Nephron (organoid): ENCODE measurements around the gene TFB2M.

Experiments used
- H3K27ac Mint-ChIP-seq, 3 experiments: 2 replicates each; pipeline ENCODE4 v1.8.0; 2020; ENCODE audit warnings: mixed read lengths in 3 of 3, mild to moderate bottlenecking in 2 of 3, moderate library complexity in 1 of 3
- H3K27me3 Mint-ChIP-seq: 2 replicates; pipeline ENCODE4 v1.8.0; 2021; ENCODE audit warnings: low read depth, mild to moderate bottlenecking, moderate library complexity, mixed read lengths
- H3K36me3 Mint-ChIP-seq: 2 replicates; pipeline ENCODE4 v1.8.0; 2020; ENCODE audit warnings: low read depth, mixed read lengths
- H3K4me1 Mint-ChIP-seq: 2 replicates; pipeline ENCODE4 v1.8.0; 2020; ENCODE audit warnings: mixed read lengths
- H3K4me3 Mint-ChIP-seq, 3 experiments: 2 replicates each; pipeline ENCODE4 v1.8.0; 2020; ENCODE audit warnings: mild to moderate bottlenecking in 3 of 3, mixed read lengths in 3 of 3, moderate library complexity in 2 of 3
- H3K9me3 Mint-ChIP-seq: 2 replicates; pipeline ENCODE4 v1.8.0; 2020; ENCODE audit warnings: mixed read lengths
- TF ChIP-seq, protein P1 (sequence below), 3 experiments: fragments of 200-600 bp; sonication (generic); IDR thresholded peaks; one replicate each; pipeline ENCODE4 v1.5.0; 2021; ENCODE audit warnings: antibody characterized with exemption in 3 of 3; ENCODE audit not compliant: unreplicated experiment in 3 of 3

Gene TFB2M

DNA sequence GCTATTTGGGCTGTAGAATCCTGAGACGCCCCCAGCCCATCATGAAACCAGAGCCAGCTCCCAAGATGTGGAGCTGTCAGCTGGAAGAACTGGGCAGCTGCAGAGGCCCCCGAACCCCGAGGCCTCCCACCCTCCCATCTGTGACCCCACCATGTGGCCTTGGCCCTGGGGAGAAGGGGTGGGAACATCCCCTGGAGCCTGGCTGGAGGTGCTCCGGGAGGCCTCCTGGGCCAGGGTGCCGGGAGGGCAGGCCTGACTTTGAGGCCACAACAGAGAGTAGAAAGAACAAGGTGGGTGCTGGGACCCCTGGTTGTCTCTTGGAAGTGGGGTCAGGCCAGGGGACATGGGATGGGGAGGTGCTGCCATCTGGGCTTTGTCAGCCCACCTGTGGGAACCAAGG is 53.0 kb downstream of the TFB2M start:
- H3K4me1 Mint-ChIP-seq, result no peaks in the 10 kb centered on the region
- H3K36me3 Mint-ChIP-seq, result no peaks in the 10 kb centered on the region
- H3K4me3 Mint-ChIP-seq, result no peak overlapping the region
- H3K9me3 Mint-ChIP-seq, result peaks cover 23% of the 10 kb centered on the region
- H3K27me3 Mint-ChIP-seq, result peaks cover 3% of the 10 kb centered on the region
- no peak overlapping the region for H3K27ac Mint-ChIP-seq
- TF ChIP-seq, protein P1, sequence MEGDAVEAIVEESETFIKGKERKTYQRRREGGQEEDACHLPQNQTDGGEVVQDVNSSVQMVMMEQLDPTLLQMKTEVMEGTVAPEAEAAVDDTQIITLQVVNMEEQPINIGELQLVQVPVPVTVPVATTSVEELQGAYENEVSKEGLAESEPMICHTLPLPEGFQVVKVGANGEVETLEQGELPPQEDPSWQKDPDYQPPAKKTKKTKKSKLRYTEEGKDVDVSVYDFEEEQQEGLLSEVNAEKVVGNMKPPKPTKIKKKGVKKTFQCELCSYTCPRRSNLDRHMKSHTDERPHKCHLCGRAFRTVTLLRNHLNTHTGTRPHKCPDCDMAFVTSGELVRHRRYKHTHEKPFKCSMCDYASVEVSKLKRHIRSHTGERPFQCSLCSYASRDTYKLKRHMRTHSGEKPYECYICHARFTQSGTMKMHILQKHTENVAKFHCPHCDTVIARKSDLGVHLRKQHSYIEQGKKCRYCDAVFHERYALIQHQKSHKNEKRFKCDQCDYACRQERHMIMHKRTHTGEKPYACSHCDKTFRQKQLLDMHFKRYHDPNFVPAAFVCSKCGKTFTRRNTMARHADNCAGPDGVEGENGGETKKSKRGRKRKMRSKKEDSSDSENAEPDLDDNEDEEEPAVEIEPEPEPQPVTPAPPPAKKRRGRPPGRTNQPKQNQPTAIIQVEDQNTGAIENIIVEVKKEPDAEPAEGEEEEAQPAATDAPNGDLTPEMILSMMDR (IDR thresholded peaks at IDR 0.05; ENCODE audit: unreplicated experiment in 3 of 3), result no peak

DNA sequence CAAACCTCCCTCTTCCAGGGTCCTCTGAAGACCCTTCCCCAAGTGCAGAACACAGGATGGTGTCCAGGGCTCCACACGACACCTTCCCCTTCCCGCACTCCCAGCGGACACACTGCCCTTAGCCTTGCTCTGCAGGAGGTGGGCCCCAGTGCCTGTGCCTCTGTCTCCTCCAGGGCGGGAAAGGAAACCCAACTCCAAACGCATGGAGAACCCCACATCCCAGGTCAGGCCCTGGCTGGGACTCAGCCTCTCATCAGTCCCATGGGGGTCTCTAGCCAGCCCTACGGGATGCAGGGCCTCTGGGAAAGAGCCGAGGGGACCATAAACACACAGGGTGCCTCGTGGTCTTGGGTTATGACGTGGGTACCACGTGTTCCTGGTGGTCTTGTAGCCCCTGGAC is 53.4 kb downstream of the TFB2M start:
- peaks cover 22% of the 10 kb centered on the region for H3K9me3 Mint-ChIP-seq
- H3K4me3 Mint-ChIP-seq, result no peak overlapping the region
- no peak overlapping the region for H3K27ac Mint-ChIP-seq

DNA sequence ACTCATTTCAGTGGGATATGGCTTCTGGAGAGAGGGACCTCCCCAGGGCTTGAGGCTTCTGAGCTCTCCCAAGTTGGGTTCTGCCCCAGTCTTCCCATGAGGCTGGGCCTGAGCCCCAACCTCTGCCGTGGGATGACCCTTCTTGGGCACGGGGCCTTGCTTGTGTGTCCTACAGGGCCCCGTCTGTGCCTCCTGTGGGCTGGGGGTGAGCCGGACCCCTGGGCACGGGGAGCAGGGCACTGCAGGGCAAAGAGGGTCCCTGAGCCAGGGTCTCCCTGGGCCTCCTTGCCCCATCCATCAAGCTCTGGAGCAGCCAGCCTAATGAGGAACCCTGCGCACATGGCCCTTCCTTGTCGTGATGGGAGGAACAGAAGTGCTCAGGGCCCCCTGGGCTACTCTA is 53.8 kb downstream of the TFB2M start:
- Mint-ChIP-seq H3K9me3 (peaks cover 19% of the 10 kb centered on the region), H3K4me3 (no peak overlapping the region), H3K4me1 (peaks cover 4% of the 10 kb centered on the region), H3K36me3 (no peaks in the 10 kb centered on the region), H3K27me3 (peaks cover 3% of the 10 kb centered on the region), H3K27ac (no peak overlapping the region)
- TF ChIP-seq, protein P1 (IDR thresholded peaks at IDR 0.05; ENCODE audit: unreplicated experiment in 3 of 3), result no peak

More for the DNA sequence above, 53.4 kb downstream of the TFB2M start:
- peaks cover 3% of the 10 kb centered on the region for H3K27me3 Mint-ChIP-seq
- H3K36me3 Mint-ChIP-seq, result no peaks in the 10 kb centered on the region
- TF ChIP-seq, protein P1 (IDR thresholded peaks at IDR 0.05; ENCODE audit: unreplicated experiment in 3 of 3), result no peak
- H3K4me1 Mint-ChIP-seq, result no peaks in the 10 kb centered on the region

DNA sequence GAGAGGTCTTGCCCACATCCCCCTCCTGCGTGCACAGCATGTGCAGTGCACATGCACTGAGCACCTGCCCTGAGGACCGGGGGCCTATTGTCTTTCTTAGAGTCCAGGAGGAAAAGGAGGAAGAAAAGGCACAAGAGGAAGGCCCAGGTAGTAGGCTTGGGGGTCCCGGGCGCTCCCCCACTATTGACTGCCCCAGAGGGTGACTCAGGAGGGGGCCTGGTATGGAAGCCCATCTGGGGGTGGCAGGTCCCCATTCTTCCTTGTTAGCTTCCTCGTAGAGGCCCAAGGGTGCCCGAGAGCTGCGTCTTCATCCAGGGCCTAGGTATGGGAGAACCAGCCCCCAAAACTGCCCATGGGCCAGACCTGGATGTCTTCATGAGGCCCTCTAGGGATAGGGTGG is 54.9 kb downstream of the TFB2M start:
- TF ChIP-seq, protein P1 (IDR thresholded peaks at IDR 0.05; ENCODE audit: unreplicated experiment in 3 of 3), result no peak
- Mint-ChIP-seq H3K36me3 (no peaks in the 10 kb centered on the region), H3K9me3 (peaks cover 15% of the 10 kb centered on the region), H3K4me3 (no peak overlapping the region), H3K27ac (no peak overlapping the region), H3K4me1 (peaks cover 8% of the 10 kb centered on the region), H3K27me3 (peaks cover 5% of the 10 kb centered on the region)

DNA sequence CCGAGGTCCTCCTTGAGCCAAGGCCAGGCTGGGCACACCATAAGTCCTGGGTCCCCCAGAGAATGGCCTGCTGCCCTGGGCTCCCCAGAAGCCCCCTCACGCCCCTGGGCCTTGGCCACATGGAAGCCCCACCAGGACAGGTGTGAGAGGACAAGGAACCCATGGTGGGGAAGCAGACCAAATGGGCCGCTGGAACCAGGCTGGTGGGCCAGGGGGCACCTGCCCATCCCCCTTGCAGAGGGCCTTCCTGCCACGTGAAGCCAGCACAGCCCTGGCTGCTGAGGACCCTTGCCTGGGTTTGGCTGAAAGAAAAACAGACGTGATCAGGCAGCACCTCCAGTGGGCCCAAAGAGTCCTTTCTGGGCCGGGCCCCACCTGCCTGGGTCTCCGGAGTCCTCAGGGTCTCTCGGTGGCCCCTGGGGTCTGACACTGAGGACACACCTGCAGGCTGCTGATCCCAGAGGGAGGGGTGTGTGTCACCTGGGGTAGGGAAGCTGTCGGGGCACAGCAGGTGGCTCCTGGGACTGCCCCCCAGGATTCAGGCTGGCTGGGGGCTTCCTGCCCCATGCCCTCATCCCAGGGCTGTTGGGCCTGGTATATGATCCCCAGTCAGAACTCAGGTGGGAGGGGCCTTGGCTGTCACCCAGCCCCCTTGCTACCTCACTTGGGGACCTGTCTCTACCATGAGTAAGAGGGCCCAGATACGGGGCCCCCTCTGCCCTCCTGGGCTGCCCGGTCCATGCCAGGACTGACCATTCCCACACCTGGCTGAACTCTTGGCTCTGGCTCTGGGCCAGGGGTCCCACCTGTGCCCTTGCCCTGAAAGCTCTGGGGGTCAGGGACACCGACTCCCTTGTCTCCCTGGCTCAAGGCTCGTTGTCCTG is 55.7 kb downstream of the TFB2M start:
- Mint-ChIP-seq H3K27ac (no peak overlapping the region), H3K4me3 (no peak overlapping the region), H3K9me3 (peaks cover 9% of the 10 kb centered on the region), H3K27me3 (peaks cover 8% of the 10 kb centered on the region), H3K4me1 (peaks cover 13% of the 10 kb centered on the region), H3K36me3 (no peaks in the 10 kb centered on the region)
- TF ChIP-seq, protein P1 (IDR thresholded peaks at IDR 0.05; ENCODE audit: unreplicated experiment in 3 of 3), result no peak
